ENCODE measurements around the gene FAM50B. TPM values are rescaled to one million over a fixed set of nuclear protein-coding genes. Genes with fewer than 3 reads are reported as not detected.

FAM50B gene
- total RNA-seq, 3 donors from 2014 or later (not counting 1 experiment from before 2014, with no cell fraction given), result 1.9 to 4.7 (median 1.9) TPM

DNA sequence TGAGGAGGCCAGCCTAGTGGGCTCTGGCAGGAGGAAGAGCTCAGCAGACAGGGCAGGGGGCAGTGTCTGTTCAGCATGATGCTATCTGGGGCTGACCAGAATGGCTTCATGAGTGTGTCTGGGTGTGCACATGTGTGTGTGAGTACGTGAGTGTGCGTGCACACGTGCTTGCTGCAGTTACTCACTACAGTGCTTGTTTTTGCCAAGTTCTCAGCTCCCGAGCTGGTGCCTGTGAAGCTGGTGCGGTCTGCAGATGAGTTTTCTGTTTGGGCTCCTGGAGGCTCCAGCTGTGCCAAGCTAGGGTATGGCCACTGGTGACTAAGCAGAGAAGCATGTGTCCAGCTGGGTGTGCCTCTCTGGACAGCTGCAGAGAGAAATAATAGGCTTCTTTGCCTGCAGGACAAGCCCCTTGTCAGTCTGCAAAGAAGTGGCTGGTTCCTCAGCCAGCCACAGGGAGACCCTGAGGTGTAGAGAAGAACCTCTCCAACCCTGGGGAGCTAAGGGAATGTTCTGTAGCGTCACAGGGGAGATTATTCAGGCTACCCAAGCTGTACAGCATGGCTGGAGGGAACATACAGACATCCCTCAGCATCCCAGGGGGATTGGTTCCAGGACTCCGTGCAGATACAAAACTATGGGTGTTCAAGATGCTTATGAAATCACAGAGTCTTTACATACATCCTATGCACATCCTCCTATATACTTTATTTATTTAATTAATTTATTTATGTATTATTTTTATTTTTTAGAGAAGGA is 40.2 kb upstream of the FAM50B start:
- Histone ChIP-seq H3K4me3 (ENCODE audit: low read length) (no peak overlapping the region), H3K27ac (ENCODE audit: low read length) (no peak overlapping the region), H3K9me3 (ENCODE audit: control insufficient read depth, insufficient read depth, low read length) (no peaks in the 10 kb centered on the region), H3K36me3 (ENCODE audit: control insufficient read depth, insufficient read depth, low read length) (no peaks in the 10 kb centered on the region), H3K4me1 (ENCODE audit: control insufficient read depth, insufficient read depth, low read length) (no peaks in the 10 kb centered on the region), H3K27me3 (ENCODE audit: control insufficient read depth, insufficient read depth, low read length) (no peaks in the 10 kb centered on the region)
- Mint-ChIP-seq H3K4me1 (no peaks in the 10 kb centered on the region), H3K4me3 (no peak overlapping the region), H3K9me3 (no peaks in the 10 kb centered on the region), H3K27ac (no peak overlapping the region), H3K36me3 (no peaks in the 10 kb centered on the region), H3K27me3 (ENCODE audit: low read depth in 2 of 2) (peaks cover 0 to 7% of the 10 kb centered on the region in 2 donors)
- whole genome bisulfite sequencing (ENCODE audit: insufficient coverage), result 91% methylated on average over 7 of the region's 7 CpGs
- no peak for ATAC-seq
- intact Hi-C loops (cut with micrococcal nuclease), result no loop called here
- DNase-seq, result no peak
- TF ChIP-seq, protein P1, sequence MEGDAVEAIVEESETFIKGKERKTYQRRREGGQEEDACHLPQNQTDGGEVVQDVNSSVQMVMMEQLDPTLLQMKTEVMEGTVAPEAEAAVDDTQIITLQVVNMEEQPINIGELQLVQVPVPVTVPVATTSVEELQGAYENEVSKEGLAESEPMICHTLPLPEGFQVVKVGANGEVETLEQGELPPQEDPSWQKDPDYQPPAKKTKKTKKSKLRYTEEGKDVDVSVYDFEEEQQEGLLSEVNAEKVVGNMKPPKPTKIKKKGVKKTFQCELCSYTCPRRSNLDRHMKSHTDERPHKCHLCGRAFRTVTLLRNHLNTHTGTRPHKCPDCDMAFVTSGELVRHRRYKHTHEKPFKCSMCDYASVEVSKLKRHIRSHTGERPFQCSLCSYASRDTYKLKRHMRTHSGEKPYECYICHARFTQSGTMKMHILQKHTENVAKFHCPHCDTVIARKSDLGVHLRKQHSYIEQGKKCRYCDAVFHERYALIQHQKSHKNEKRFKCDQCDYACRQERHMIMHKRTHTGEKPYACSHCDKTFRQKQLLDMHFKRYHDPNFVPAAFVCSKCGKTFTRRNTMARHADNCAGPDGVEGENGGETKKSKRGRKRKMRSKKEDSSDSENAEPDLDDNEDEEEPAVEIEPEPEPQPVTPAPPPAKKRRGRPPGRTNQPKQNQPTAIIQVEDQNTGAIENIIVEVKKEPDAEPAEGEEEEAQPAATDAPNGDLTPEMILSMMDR (IDR thresholded peaks at IDR 0.05), result no peak

DNA sequence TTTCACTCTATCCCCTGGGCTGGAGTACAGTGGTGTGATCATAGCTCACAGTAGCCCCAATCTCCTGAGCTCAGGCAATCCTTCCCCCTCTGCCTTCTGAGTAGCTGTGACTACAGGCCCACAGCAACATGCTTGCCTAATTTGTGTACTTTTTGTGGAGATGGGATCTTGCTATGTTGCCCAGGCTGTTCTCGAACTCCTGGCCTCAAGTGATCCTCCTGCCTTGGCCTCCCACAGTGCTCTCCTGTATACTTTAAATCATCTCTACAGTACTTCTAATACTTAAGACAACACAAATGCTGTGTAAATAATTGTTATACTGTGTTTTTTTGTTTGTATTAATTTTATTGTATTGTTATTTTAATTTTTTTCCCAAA is 39.7 kb upstream of the FAM50B start:
- Histone ChIP-seq H3K9me3 (ENCODE audit: control insufficient read depth, insufficient read depth, low read length) (no peaks in the 10 kb centered on the region), H3K36me3 (ENCODE audit: control insufficient read depth, insufficient read depth, low read length) (no peaks in the 10 kb centered on the region), H3K4me3 (ENCODE audit: low read length) (no peak overlapping the region), H3K27me3 (ENCODE audit: control insufficient read depth, insufficient read depth, low read length) (no peaks in the 10 kb centered on the region), H3K27ac (ENCODE audit: low read length) (no peak overlapping the region), H3K4me1 (ENCODE audit: control insufficient read depth, insufficient read depth, low read length) (no peaks in the 10 kb centered on the region)
- Mint-ChIP-seq H3K9me3 (no peaks in the 10 kb centered on the region), H3K4me3 (no peak overlapping the region), H3K27me3 (ENCODE audit: low read depth in 2 of 2) (peaks cover 0 to 7% of the 10 kb centered on the region in 2 donors), H3K36me3 (no peaks in the 10 kb centered on the region), H3K27ac (no peak overlapping the region), H3K4me1 (no peaks in the 10 kb centered on the region)
- DNase-seq (no peak), ATAC-seq (no peak)
- intact Hi-C loops (cut with micrococcal nuclease), result no loop called here
- TF ChIP-seq, protein P1 (IDR thresholded peaks at IDR 0.05), result no peak
- no CpG with 5 or more reads among the region's 1 CpG for WGBS (ENCODE audit: insufficient coverage)

DNA sequence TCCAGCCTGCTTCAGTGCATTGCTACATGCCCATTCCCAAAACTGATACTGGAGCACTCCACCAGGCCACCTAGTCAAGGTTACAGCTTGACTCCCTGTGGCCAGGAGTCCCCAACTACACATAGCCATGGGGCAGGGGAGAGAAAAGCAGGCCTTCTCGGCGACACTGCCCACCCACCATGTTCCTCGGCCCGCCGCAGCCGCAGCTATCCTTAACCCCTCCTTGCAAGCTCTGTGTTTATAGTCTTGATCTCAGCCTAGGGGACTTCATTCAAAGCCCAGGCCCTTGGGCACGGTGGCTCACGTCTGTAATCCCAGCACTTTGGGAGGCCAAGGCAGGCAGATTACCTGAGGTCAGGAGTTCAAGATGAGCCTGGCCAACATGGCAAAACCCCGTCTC is 39.2 kb upstream of the FAM50B start:
- H3K4me1 ChIP-seq (ENCODE audit: control insufficient read depth, insufficient read depth, low read length), result no peaks in the 10 kb centered on the region
- intact Hi-C loops (cut with micrococcal nuclease), result no loop called here
- no peaks in the 10 kb centered on the region for H3K4me1 Mint-ChIP-seq
- no peak overlapping the region for H3K4me3 ChIP-seq (ENCODE audit: low read length)
- no peaks in the 10 kb centered on the region for H3K36me3 Mint-ChIP-seq
- no peaks in the 10 kb centered on the region for H3K9me3 ChIP-seq (ENCODE audit: control insufficient read depth, insufficient read depth, low read length)
- H3K9me3 Mint-ChIP-seq, result no peaks in the 10 kb centered on the region
- H3K27ac Mint-ChIP-seq, result no peak overlapping the region
- ATAC-seq, result no peak
- DNase-seq, result no peak
- WGBS (ENCODE audit: insufficient coverage), result 92% methylated on average over 9 of the region's 9 CpGs
- H3K27me3 ChIP-seq (ENCODE audit: control insufficient read depth, insufficient read depth, low read length), result no peaks in the 10 kb centered on the region
- H3K27ac ChIP-seq (ENCODE audit: low read length), result no peak overlapping the region
- TF ChIP-seq, protein P1 (IDR thresholded peaks at IDR 0.05), result no peak
- H3K4me3 Mint-ChIP-seq, result no peak overlapping the region
- H3K36me3 ChIP-seq (ENCODE audit: control insufficient read depth, insufficient read depth, low read length), result no peaks in the 10 kb centered on the region
- peaks cover 0 to 7% of the 10 kb centered on the region in 2 donors for H3K27me3 Mint-ChIP-seq (ENCODE audit: low read depth in 2 of 2)

DNA sequence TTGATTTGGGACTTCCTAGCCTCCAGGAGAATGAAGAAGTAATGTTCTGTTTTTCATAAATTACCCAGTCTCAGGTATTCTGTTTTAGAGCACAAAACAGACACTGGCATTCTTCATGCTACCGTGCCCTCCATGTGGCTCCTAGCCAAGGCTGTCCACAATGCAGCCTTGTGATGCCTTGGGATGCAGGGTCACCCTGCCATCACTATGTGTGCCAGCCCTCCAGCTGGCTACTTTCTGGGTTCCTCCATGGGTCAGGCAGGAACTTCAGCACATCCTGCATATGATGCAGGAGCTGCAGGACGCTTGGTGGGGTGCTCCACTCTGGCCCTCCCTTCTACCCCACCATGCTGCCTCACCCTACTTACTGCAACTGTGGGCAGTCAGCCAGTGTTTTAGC is 38.0 kb upstream of the FAM50B start:
- Histone ChIP-seq H3K4me3 (ENCODE audit: low read length) (no peak overlapping the region), H3K27ac (ENCODE audit: low read length) (no peak overlapping the region), H3K4me1 (ENCODE audit: control insufficient read depth, insufficient read depth, low read length) (no peaks in the 10 kb centered on the region), H3K9me3 (ENCODE audit: control insufficient read depth, insufficient read depth, low read length) (no peaks in the 10 kb centered on the region), H3K36me3 (ENCODE audit: control insufficient read depth, insufficient read depth, low read length) (no peaks in the 10 kb centered on the region), H3K27me3 (ENCODE audit: control insufficient read depth, insufficient read depth, low read length) (no peaks in the 10 kb centered on the region)
- Mint-ChIP-seq H3K9me3 (no peaks in the 10 kb centered on the region), H3K27me3 (ENCODE audit: low read depth in 2 of 2) (peaks cover 0 to 7% of the 10 kb centered on the region in 2 donors), H3K27ac (no peak overlapping the region), H3K4me3 (no peak overlapping the region), H3K36me3 (no peaks in the 10 kb centered on the region), H3K4me1 (no peaks in the 10 kb centered on the region)
- intact Hi-C loops (cut with micrococcal nuclease), result no loop called here
- TF ChIP-seq, protein P1 (IDR thresholded peaks at IDR 0.05), result no peak
- ATAC-seq (no peak), DNase-seq (no peak)
- WGBS (ENCODE audit: insufficient coverage), result 52% methylated on average over 2 of the region's 2 CpGs

All from natural killer cell (primary cell).